Adrenal gland (tissue), 12 donors: ENCODE data around the gene RNH1. TPM values are rescaled to one million over a fixed set of nuclear protein-coding genes. Genes with fewer than 3 reads are reported as not detected.

Experiments
- DNase-seq, 7 donors: peaks; one replicate each; pipeline ENCODE4 v3.0.0-alpha.2; 2019 to 2020
- H3K27ac ChIP-seq, 5 donors: fragments of 200-600 bp; sonication (generic) in 4 of 5; 1 replicate in 3 of 5; 2 replicates in 2 of 5; pipeline versions ENCODE4 v1.5.1 to v1.8.0; 2016 to 2020; ENCODE audit warnings: mild to moderate bottlenecking in 1 of 5
- H3K27me3 ChIP-seq: fragments of 200-600 bp; 2 replicates; pipeline ENCODE4 v1.8.0; 2021
- H3K36me3 ChIP-seq, 2 donors: fragments of 200-600 bp; replicated peaks in 1 of 2; 1 replicate in 1 of 2; 2 replicates in 1 of 2; pipeline versions ENCODE4 v1.5.1 to v1.8.0; 2018 to 2022
- H3K4me1 ChIP-seq, 2 donors: fragments of 200-600 bp; replicated peaks in 1 of 2; 1 replicate in 1 of 2; 2 replicates in 1 of 2; pipeline versions ENCODE4 v1.5.1 to v1.8.0; 2018 to 2021
- H3K4me3 ChIP-seq, 4 donors: fragments of 200-600 bp; sonication (generic) in 3 of 4; one replicate each; pipeline ENCODE4 v1.5.1; 2016 to 2018
- H3K9me3 ChIP-seq, 3 donors: fragments of 200-600 bp; sonication (generic) in 1 of 3; replicated peaks in 1 of 3; 1 replicate in 2 of 3; 2 replicates in 1 of 3; pipeline versions ENCODE4 v1.5.1 to v1.8.0; 2016 to 2021
- POLR2A ChIP-seq, 2 donors: fragments of 450-650 bp; IDR thresholded peaks; one replicate each; pipeline ENCODE4 v1.6.1; 2017; ENCODE audit warnings: antibody characterized with exemption in 2 of 2, mild to moderate bottlenecking in 2 of 2, moderate library complexity in 1 of 2
- WGBS, 4 donors: extraction: QIAGEN DNeasy Blood & Tissue Kit in 2 of 4; methylation state at CpG; one replicate each; pipeline versions ENCODE4 v1.1.5 to v1.1.7; 2013 to 2017; 5-methylcytosine and 5-hydroxymethylcytosine counted together
- intact Hi-C, 2 donors: fragments of 100-400 bp; cut with DNase I; formaldehyde crosslinking; loops; one replicate each; pipeline versions ENCODE4 v1.14.1 to v1.15.0; 2022 to 2023
- polyA plus RNA-seq, 3 donors: library from polyadenylated mRNA; stranded (reverse); fragments of 200-250 nt in 2 of 3; fragments of 350-450 nt in 1 of 3; fragmentation: Illumina TruSeq in 1 of 3; extraction: RNeasy Lipid Tissue Mini Kit (QIAGEN cat#74804) in 1 of 3; gene quantifications; one replicate each; pipeline ENCODE4 v1.2.3, GENCODE V29; 2013 to 2014
- total RNA-seq, 9 donors: library from RNA; depleted of rRNA in 4 of 9; stranded (reverse); fragments of >200 nt in 4 of 9; fragments of 120-200 nt in 1 of 9; fragmentation: NEBNext Ultra II Directional in 1 of 9; extraction: Animal tissue kit (Norgen Biotek cat#: 25700) in 1 of 9; gene quantifications; one replicate each; pipeline versions ENCODE4 v1.1.0 to v1.2.4, GENCODE V29; 2013 to 2023
- TF ChIP-seq, protein P1 (sequence below), 6 experiments: fragments of 450-650 bp in 4 of 6; fragments of 200-600 bp in 2 of 6; sonication (generic) in 1 of 6; IDR thresholded peaks; 1 replicate in 5 of 6; 2 replicates in 1 of 6; pipeline versions ENCODE4 v1.5.1 to v1.8.0; 2016 to 2021; ENCODE audit warnings: antibody characterized with exemption in 6 of 6, mild to moderate bottlenecking in 2 of 6, moderate library complexity in 1 of 6
- donor health status: healthy with polysubstance abuse.
- donor health status: Bipolar disorder and iron deficiency.
- donor health status: DM: yes; HTN: yes; CAD: no.
- donor health status: DM: no; HTN: no; CAD: no.
- donor health status: DM: no; HTN: no; CAD: no.
- donor health status: DM: yes; HTN: yes; CAD: no.

Gene RNH1
- total and polyA plus RNA-seq, 12 donors = 36.3 to 342 (median 205) TPM

- no peak for DNase-seq
- WGBS, 4 donors = 62 to 73% (median 71%) methylated on average over 10 to 14 of the region's 14 CpGs
- Histone ChIP-seq H3K27me3 (no peaks in the 10 kb centered on the region), H3K4me3 (no peak overlapping the region), H3K27ac (peak overlapping the region in 2 of 5 donors; percentile 63), H3K36me3 (peaks cover 0 to 4% of the 10 kb centered on the region in 2 donors), H3K4me1 (peaks cover 5 to 20% of the 10 kb centered on the region in 2 donors), H3K9me3 (no peaks in the 10 kb centered on the region)
- intact Hi-C loops = loop anchor here (5.0 to 10.0 kb wide), 2 partner anchors 47 to 50 kb away; partner anchors contain the start of gene RNH1 (in 1 of the 2)
- no peak for TF ChIP-seq POLR2A (IDR thresholded peaks at IDR 0.05)
- TF ChIP-seq, protein P1, sequence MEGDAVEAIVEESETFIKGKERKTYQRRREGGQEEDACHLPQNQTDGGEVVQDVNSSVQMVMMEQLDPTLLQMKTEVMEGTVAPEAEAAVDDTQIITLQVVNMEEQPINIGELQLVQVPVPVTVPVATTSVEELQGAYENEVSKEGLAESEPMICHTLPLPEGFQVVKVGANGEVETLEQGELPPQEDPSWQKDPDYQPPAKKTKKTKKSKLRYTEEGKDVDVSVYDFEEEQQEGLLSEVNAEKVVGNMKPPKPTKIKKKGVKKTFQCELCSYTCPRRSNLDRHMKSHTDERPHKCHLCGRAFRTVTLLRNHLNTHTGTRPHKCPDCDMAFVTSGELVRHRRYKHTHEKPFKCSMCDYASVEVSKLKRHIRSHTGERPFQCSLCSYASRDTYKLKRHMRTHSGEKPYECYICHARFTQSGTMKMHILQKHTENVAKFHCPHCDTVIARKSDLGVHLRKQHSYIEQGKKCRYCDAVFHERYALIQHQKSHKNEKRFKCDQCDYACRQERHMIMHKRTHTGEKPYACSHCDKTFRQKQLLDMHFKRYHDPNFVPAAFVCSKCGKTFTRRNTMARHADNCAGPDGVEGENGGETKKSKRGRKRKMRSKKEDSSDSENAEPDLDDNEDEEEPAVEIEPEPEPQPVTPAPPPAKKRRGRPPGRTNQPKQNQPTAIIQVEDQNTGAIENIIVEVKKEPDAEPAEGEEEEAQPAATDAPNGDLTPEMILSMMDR (IDR thresholded peaks at IDR 0.05) = no peak
Observed at GRCh38 chr11:454801-455565, 52.1 kb downstream of the RNH1 start.

DNA sequence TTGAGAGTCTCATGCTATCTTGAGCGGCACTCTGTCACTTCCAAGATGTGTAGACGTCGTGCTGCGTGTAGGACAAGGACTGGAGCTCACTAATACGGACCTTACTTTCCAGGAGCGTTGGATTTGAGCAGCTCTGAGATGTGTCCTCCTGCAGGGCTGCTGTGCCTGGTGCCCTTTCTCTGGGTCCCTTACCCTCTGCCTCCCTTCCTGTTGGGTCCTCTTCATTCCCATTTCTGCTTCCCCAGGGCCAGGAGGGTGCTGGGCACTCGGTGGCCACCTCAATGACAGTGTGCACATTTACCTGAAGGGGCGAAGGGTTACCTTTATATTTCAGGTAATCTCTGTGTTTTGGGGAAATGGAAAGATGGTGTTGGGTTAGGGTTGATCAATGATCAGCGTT is 53.0 kb downstream of the RNH1 start:
- WGBS, 4 donors = 89 to 98% (median 93%) methylated on average over 8 to 9 of the region's 9 CpGs

GRCh38 chr11:453564-453963 is 53.5 kb downstream of the RNH1 start:
- no peak for DNase-seq
- WGBS, 4 donors = 89 to 97% (median 90%) methylated on average over 9 to 13 of the region's 13 CpGs
- H3K27me3 ChIP-seq = no peaks in the 10 kb centered on the region

More for the DNA sequence above, 53.0 kb downstream of the RNH1 start:
- Histone ChIP-seq H3K4me3 (no peak overlapping the region), H3K27me3 (no peaks in the 10 kb centered on the region), H3K4me1 (peaks cover 13 to 29% of the 10 kb centered on the region in 2 donors), H3K27ac (no peak overlapping the region), H3K36me3 (peaks cover 0 to 4% of the 10 kb centered on the region in 2 donors), H3K9me3 (no peaks in the 10 kb centered on the region)
- no peak for TF ChIP-seq POLR2A (IDR thresholded peaks at IDR 0.05)
- TF ChIP-seq, protein P1 (IDR thresholded peaks at IDR 0.05) = no peak
- no peak for DNase-seq
- intact Hi-C loops = loop anchor here (5.0 to 10.0 kb wide), 2 partner anchors 48 to 51 kb away; partner anchors contain the start of gene RNH1 (in 1 of the 2)

More at GRCh38 chr11:453564-453963, 53.5 kb downstream of the RNH1 start:
- Histone ChIP-seq H3K36me3 (peaks cover 0 to 4% of the 10 kb centered on the region in 2 donors), H3K4me3 (no peak overlapping the region), H3K4me1 (peaks cover 15 to 34% of the 10 kb centered on the region in 2 donors), H3K9me3 (no peaks in the 10 kb centered on the region), H3K27ac (no peak overlapping the region)
- intact Hi-C loops = loop anchor here (5.0 to 10.0 kb wide), 2 partner anchors 49 to 51 kb away; partner anchors contain the start of gene RNH1 (in 1 of the 2)
- TF ChIP-seq POLR2A (IDR thresholded peaks at IDR 0.05) = no peak
- TF ChIP-seq, protein P1 (IDR thresholded peaks at IDR 0.05) = no peak
